Measurements from ENCODE around the gene KIRREL2. TPM values are rescaled to one million over a fixed set of nuclear protein-coding genes. Genes with fewer than 3 reads are reported as not detected.

KIRREL2 gene
- total RNA-seq, 1 experiment from 2014 or later, result not detected

- DNase-seq (no peak), ATAC-seq (no peak)
- H3K9ac ChIP-seq (ENCODE audit: low read length), result no peak overlapping the region
- H4K20me1 ChIP-seq (ENCODE audit: low read length), result no peaks in the 10 kb centered on the region
- no peak overlapping the region for H3K27ac ChIP-seq (ENCODE audit: low read length)
- H3K4me1 ChIP-seq (ENCODE audit: insufficient read depth, low read length), result no peaks in the 10 kb centered on the region
- no peaks in the 10 kb centered on the region for H3K9me2 ChIP-seq (replicated peaks; ENCODE audit: low read length)
- no peak overlapping the region for H3K4me2 ChIP-seq (ENCODE audit: low read length)
- intact Hi-C loops (cut with micrococcal nuclease), result no loop called here
- no peaks in the 10 kb centered on the region for H3F3A ChIP-seq (ENCODE audit: low read length, unreplicated experiment)
- CTCF ChIA-PET, result no interaction called here
- no peaks in the 10 kb centered on the region for H3K79me2 ChIP-seq (ENCODE audit: low read length)
- no TSS peak for BruUV-seq (replicated peaks)
- POLR2A ChIA-PET (ENCODE audit: unreplicated experiment), result no interaction called here
- TF ChIP-seq CTCF (conservative IDR thresholded peaks at IDR 0.05; ENCODE audit: low read depth, low read length), result no peak
- TF ChIP-seq EZH2 (IDR thresholded peaks at IDR 0.05; ENCODE audit: low read length, unreplicated experiment), result no peak
- TF ChIP-seq EZH2phosphoT487 (IDR thresholded peaks at IDR 0.05; ENCODE audit: borderline replicate concordance, low read length), result no peak
- H3K36me3 ChIP-seq (ENCODE audit: low read depth, low read length), result no peaks in the 10 kb centered on the region
- H2AFZ ChIP-seq (ENCODE audit: low read length), result no peak overlapping the region
- H3K27me3 ChIP-seq (ENCODE audit: low read length), result no peaks in the 10 kb centered on the region
- no peaks in the 10 kb centered on the region for H3K9me3 ChIP-seq (ENCODE audit: low read length)
- no peak overlapping the region for H3K4me3 ChIP-seq (ENCODE audit: low read length)
Observed at GRCh38 chr19:35844482-35845214, 12.1 kb upstream of the KIRREL2 start.

GRCh38 chr19:35845215-35846037 lies 11.3 kb upstream of the KIRREL2 start:
- ChIA-PET POLR2A (ENCODE audit: unreplicated experiment) (interaction anchor here (0.6 kb wide), 1 partner anchor 323 kb away, joined by 4 read pairs; no protein-coding TSS in a partner anchor), CTCF (no interaction called here)
- peak overlapping the region; percentile 79 for H3K4me2 ChIP-seq (ENCODE audit: low read length)
- no peaks in the 10 kb centered on the region for H3F3A ChIP-seq (ENCODE audit: low read length, unreplicated experiment)
- peak overlapping the region; percentile 52 for H3K4me3 ChIP-seq (ENCODE audit: low read length)
- no peak overlapping the region for H3K27ac ChIP-seq (ENCODE audit: low read length)
- H3K9ac ChIP-seq (ENCODE audit: low read length), result no peak overlapping the region
- intact Hi-C loops (cut with micrococcal nuclease), result no loop called here
- H3K9me3 ChIP-seq (ENCODE audit: low read length), result no peaks in the 10 kb centered on the region
- ATAC-seq, result peak; percentile 60
- peak; percentile 11 for DNase-seq
- H3K79me2 ChIP-seq (ENCODE audit: low read length), result no peaks in the 10 kb centered on the region
- no peaks in the 10 kb centered on the region for H3K4me1 ChIP-seq (ENCODE audit: insufficient read depth, low read length)
- H3K9me2 ChIP-seq (replicated peaks; ENCODE audit: low read length), result no peaks in the 10 kb centered on the region
- no peaks in the 10 kb centered on the region for H4K20me1 ChIP-seq (ENCODE audit: low read length)
- H2AFZ ChIP-seq (ENCODE audit: low read length), result peak overlapping the region; percentile 72
- TF ChIP-seq EZH2 (IDR thresholded peaks at IDR 0.05; ENCODE audit: low read length, unreplicated experiment), result no peak
- H3K27me3 ChIP-seq (ENCODE audit: low read length), result no peaks in the 10 kb centered on the region
- BruUV-seq (replicated peaks), result no TSS peak
- H3K36me3 ChIP-seq (ENCODE audit: low read depth, low read length), result no peaks in the 10 kb centered on the region

GRCh38 chr19:35846038-35846668 lies 10.6 kb upstream of the KIRREL2 start:
- ATAC-seq (peak; percentile 84), DNase-seq (peak; percentile 37)
- Histone ChIP-seq H3K9me3 (ENCODE audit: low read length) (no peaks in the 10 kb centered on the region), H2AFZ (ENCODE audit: low read length) (peak overlapping the region; percentile 72), H3F3A (ENCODE audit: low read length, unreplicated experiment) (no peaks in the 10 kb centered on the region), H3K27me3 (ENCODE audit: low read length) (no peaks in the 10 kb centered on the region), H3K9ac (ENCODE audit: low read length) (no peak overlapping the region), H3K4me1 (ENCODE audit: insufficient read depth, low read length) (no peaks in the 10 kb centered on the region), H3K27ac (ENCODE audit: low read length) (no peak overlapping the region), H3K9me2 (replicated peaks; ENCODE audit: low read length) (no peaks in the 10 kb centered on the region), H3K4me2 (ENCODE audit: low read length) (peak overlapping the region; percentile 79), H3K36me3 (ENCODE audit: low read depth, low read length) (no peaks in the 10 kb centered on the region), H4K20me1 (ENCODE audit: low read length) (no peaks in the 10 kb centered on the region), H3K4me3 (ENCODE audit: low read length) (peak overlapping the region; percentile 52), H3K79me2 (ENCODE audit: low read length) (no peaks in the 10 kb centered on the region)
- BruUV-seq (replicated peaks), result no TSS peak
- ChIA-PET POLR2A (ENCODE audit: unreplicated experiment) (interaction anchor here (0.6 kb wide), 1 partner anchor 324 kb away, joined by 4 read pairs; no protein-coding TSS in a partner anchor), CTCF (no interaction called here)
- TF ChIP-seq EZH2phosphoT487 (IDR thresholded peaks at IDR 0.05; ENCODE audit: borderline replicate concordance, low read length) (no peak), CTCF (conservative IDR thresholded peaks at IDR 0.05; ENCODE audit: low read depth, low read length) (0 out of 2 replicates have a peak, but pooled peaks have one; percentile 9), EZH2 (IDR thresholded peaks at IDR 0.05; ENCODE audit: low read length, unreplicated experiment) (no peak)
- intact Hi-C loops (cut with micrococcal nuclease), result no loop called here

All from PC-3 (cell line).